ENCODE results near the gene KRTAP24-1. TPM values are rescaled to one million over a fixed set of nuclear protein-coding genes. Genes with fewer than 3 reads are reported as not detected.

The KRTAP24-1 gene
- total and polyA plus RNA-seq, 2 of the 13 experiments (the other 11 are each of a cell fraction or from before 2014, with no cell fraction given) = not detected

DNA sequence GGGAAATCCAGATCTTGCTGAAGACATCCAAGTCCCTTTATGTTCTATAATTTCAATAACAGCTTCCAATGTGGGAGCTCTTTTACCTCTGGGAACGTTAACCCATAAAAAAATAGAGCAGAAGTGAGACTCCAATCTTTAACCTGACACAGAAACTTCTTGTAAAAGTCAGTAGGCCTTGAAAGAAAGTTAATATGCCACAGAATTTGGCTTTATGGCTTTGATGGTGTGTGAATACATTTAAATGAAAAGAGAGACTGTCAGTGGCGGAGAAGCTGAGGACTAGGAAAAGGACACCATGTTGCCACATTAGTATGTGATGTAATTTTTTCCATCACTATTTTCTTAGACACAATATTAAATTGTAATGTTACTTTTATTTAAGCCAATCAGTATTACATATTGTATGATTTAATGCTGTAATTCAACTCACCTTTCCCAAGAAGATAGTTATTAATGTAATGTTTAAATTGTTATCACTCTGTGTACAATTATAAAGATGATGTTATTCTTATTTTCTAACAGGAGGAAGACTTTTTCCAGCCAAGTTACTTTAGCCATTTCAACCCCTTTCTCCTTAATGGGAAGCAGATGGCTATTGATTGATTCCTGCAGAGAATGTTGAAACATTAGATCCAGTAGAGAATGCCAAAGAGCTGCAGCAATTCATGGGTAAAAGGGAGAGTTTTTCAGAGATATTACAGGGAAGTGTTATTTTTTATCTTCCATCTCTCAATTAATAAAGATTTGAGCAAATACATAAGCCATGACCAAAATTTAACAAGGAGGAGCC, 49.3 kb downstream of the KRTAP24-1 start (continued):
- no peak for TF ChIP-seq ZBTB26 (CRISPR knock-in tag; IDR thresholded peaks at IDR 0.05; ENCODE audit: borderline replicate concordance)
- no peak for TF ChIP-seq PRMT3 (CRISPR knock-in tag; IDR thresholded peaks at IDR 0.05; ENCODE audit: borderline replicate concordance, low read depth)
- TF ChIP-seq, protein P1, sequence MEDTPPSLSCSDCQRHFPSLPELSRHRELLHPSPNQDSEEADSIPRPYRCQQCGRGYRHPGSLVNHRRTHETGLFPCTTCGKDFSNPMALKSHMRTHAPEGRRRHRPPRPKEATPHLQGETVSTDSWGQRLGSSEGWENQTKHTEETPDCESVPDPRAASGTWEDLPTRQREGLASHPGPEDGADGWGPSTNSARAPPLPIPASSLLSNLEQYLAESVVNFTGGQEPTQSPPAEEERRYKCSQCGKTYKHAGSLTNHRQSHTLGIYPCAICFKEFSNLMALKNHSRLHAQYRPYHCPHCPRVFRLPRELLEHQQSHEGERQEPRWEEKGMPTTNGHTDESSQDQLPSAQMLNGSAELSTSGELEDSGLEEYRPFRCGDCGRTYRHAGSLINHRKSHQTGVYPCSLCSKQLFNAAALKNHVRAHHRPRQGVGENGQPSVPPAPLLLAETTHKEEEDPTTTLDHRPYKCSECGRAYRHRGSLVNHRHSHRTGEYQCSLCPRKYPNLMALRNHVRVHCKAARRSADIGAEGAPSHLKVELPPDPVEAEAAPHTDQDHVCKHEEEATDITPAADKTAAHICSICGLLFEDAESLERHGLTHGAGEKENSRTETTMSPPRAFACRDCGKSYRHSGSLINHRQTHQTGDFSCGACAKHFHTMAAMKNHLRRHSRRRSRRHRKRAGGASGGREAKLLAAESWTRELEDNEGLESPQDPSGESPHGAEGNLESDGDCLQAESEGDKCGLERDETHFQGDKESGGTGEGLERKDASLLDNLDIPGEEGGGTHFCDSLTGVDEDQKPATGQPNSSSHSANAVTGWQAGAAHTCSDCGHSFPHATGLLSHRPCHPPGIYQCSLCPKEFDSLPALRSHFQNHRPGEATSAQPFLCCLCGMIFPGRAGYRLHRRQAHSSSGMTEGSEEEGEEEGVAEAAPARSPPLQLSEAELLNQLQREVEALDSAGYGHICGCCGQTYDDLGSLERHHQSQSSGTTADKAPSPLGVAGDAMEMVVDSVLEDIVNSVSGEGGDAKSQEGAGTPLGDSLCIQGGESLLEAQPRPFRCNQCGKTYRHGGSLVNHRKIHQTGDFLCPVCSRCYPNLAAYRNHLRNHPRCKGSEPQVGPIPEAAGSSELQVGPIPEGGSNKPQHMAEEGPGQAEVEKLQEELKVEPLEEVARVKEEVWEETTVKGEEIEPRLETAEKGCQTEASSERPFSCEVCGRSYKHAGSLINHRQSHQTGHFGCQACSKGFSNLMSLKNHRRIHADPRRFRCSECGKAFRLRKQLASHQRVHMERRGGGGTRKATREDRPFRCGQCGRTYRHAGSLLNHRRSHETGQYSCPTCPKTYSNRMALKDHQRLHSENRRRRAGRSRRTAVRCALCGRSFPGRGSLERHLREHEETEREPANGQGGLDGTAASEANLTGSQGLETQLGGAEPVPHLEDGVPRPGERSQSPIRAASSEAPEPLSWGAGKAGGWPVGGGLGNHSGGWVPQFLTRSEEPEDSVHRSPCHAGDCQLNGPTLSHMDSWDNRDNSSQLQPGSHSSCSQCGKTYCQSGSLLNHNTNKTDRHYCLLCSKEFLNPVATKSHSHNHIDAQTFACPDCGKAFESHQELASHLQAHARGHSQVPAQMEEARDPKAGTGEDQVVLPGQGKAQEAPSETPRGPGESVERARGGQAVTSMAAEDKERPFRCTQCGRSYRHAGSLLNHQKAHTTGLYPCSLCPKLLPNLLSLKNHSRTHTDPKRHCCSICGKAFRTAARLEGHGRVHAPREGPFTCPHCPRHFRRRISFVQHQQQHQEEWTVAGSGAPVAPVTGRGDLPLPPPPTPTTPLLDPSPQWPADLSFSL (CRISPR knock-in tag; IDR thresholded peaks at IDR 0.05) = no peak
- no peak for TF ChIP-seq MED8 (CRISPR knock-in tag; IDR thresholded peaks at IDR 0.05; ENCODE audit: insufficient replicate concordance)
